ENCODE data around the gene BLTP2. TPM values are rescaled to one million over a fixed set of nuclear protein-coding genes. Genes with fewer than 3 reads are reported as not detected.

Gene BLTP2
- total RNA-seq, 1 experiment from 2014 or later = 137 TPM

- Histone ChIP-seq H4K8ac (replicated peaks; ENCODE audit: insufficient read length, low read depth, low read length) (no peak overlapping the region), H3K79me2 (ENCODE audit: insufficient read depth, low read length) (no peaks in the 10 kb centered on the region), H3K4ac (ENCODE audit: low read depth, low read length) (no peak overlapping the region), H3K79me1 (ENCODE audit: insufficient read depth, low read depth, low read length, poor library complexity, severe bottlenecking) (no peaks in the 10 kb centered on the region), H2BK20ac (ENCODE audit: low read depth, low read length, poor library complexity, severe bottlenecking) (no peak overlapping the region), H4K5ac (ENCODE audit: insufficient read length, low read depth, low read length) (no peak overlapping the region), H3K4me1 (ENCODE audit: insufficient read depth, low read length) (no peaks in the 10 kb centered on the region), H4K20me1 (ENCODE audit: control insufficient read depth, insufficient read depth, insufficient read length) (no peaks in the 10 kb centered on the region), H4K91ac (ENCODE audit: insufficient read length, low read depth, low read length) (no peak overlapping the region), H3K23me2 (ENCODE audit: insufficient read length, low read depth, low read length, poor library complexity, severe bottlenecking) (no peaks in the 10 kb centered on the region), H3K4me2 (ENCODE audit: insufficient read depth, insufficient read length, low read length) (no peak overlapping the region), H3T11ph (ENCODE audit: low read length) (no peak overlapping the region), H2BK120ac (ENCODE audit: low read depth, low read length, poor library complexity, severe bottlenecking) (no peak overlapping the region), H3K18ac (ENCODE audit: insufficient read length, low read depth, low read length) (no peak overlapping the region), H3K56ac (ENCODE audit: insufficient read length, low read depth, low read length) (no peak overlapping the region), H2BK12ac (ENCODE audit: insufficient read length, low read depth, low read length) (no peak overlapping the region), H2AFZ (ENCODE audit: low read length) (no peak overlapping the region), H3K27me3 (ENCODE audit: insufficient read depth, low read length) (no peaks in the 10 kb centered on the region), H3K9ac (ENCODE audit: extremely low read depth, insufficient read length, low read length) (no peak overlapping the region), H3K14ac (ENCODE audit: insufficient read depth, low read length) (no peak overlapping the region), H3K23ac (ENCODE audit: insufficient read length, low read depth, low read length) (no peak overlapping the region), H2BK15ac (ENCODE audit: low read depth, low read length) (no peak overlapping the region), H3K27ac (ENCODE audit: insufficient read length, low read depth, low read length) (no peak overlapping the region), H2AK5ac (ENCODE audit: insufficient read length, low read length) (no peak overlapping the region), H2BK5ac (ENCODE audit: insufficient read length, low read length) (no peak overlapping the region), H3K9me3 (ENCODE audit: control insufficient read depth, low read depth, low read length) (no peaks in the 10 kb centered on the region)
- H3K9me3 Mint-ChIP-seq = no peaks in the 10 kb centered on the region
- no CpG with 5 or more reads among the region's 2 CpGs for WGBS (ENCODE audit: extremely low coverage, insufficient read length, low lambda C conversion rate)
- H3K27ac Mint-ChIP-seq = no peak overlapping the region
- H3K27me3 Mint-ChIP-seq (ENCODE audit: low read depth) = no peaks in the 10 kb centered on the region
- H3K4me3 Mint-ChIP-seq = no peak overlapping the region
- no peak for TF ChIP-seq CTCF (conservative IDR thresholded peaks at IDR 0.05)
- no peak for DNase-seq
- H3K36me3 Mint-ChIP-seq (ENCODE audit: insufficient read depth in 1 of 3, low read depth in 3 of 3) = peaks cover 30 to 93% (median 84%) of the 10 kb centered on the region in 3 experiments; a peak in 6 of 7 replicates
- H3K4me1 Mint-ChIP-seq = no peaks in the 10 kb centered on the region
Observed at GRCh38 chr17:28612531-28612930, 32.4 kb downstream of the BLTP2 start.
